Muscle layer of duodenum (tissue), 2 donors: ENCODE results near the gene FCGR3A.
A peak's percentile ranks its signal among the peaks of the same experiment; 100 is the strongest.
"Not testable (repeated sequence)": the region's sequence is repeated elsewhere in the genome, so short reads cannot be mapped to it uniquely, and the experiment has no call there.

Experiments used
- H3K27ac ChIP-seq: one replicate; pipeline ENCODE4 v1.7.0; 2013; ENCODE audit warnings: mild to moderate bottlenecking, low read length
- H3K27me3 ChIP-seq: one replicate; pipeline ENCODE4 v1.7.0; 2013; ENCODE audit warnings: low read depth, mild to moderate bottlenecking, control low read depth, low read length
- H3K36me3 ChIP-seq, 2 donors: one replicate each; pipeline ENCODE4 v1.7.0; 2013; ENCODE audit warnings: low read length in 2 of 2, control low read depth in 1 of 2, mild to moderate bottlenecking in 1 of 2; ENCODE audit not compliant: insufficient read depth in 2 of 2, control insufficient read depth in 1 of 2
- H3K4me1 ChIP-seq, 2 donors: one replicate each; pipeline ENCODE4 v1.7.0; 2013; ENCODE audit warnings: low read length in 2 of 2, mild to moderate bottlenecking in 2 of 2, control low read depth in 1 of 2, moderate library complexity in 1 of 2; ENCODE audit not compliant: insufficient read depth in 2 of 2, control insufficient read depth in 1 of 2
- H3K4me3 ChIP-seq, 2 donors: one replicate each; pipeline ENCODE4 v1.7.0; 2013; ENCODE audit warnings: low read length in 2 of 2, low read depth in 1 of 2, mild to moderate bottlenecking in 1 of 2
- H3K9me3 ChIP-seq, 2 donors: one replicate each; pipeline ENCODE4 v1.7.0; 2013; ENCODE audit warnings: low read length in 2 of 2, control low read depth in 1 of 2, mild to moderate bottlenecking in 1 of 2; ENCODE audit not compliant: control insufficient read depth in 1 of 2
- donor health status: healthy.

Gene FCGR3A

GRCh38 chr1:161538925-161539479 lies 10.6 kb downstream of the FCGR3A start:
- not testable (repeated sequence) for H3K27me3 ChIP-seq, H3K4me3 ChIP-seq, H3K4me1 ChIP-seq, H3K27ac ChIP-seq, H3K9me3 ChIP-seq, H3K36me3 ChIP-seq

GRCh38 chr1:161537068-161537669 lies 12.4 kb downstream of the FCGR3A start:
- H3K4me3 ChIP-seq, H3K9me3 ChIP-seq, H3K27ac ChIP-seq, H3K36me3 ChIP-seq, H3K27me3 ChIP-seq, H3K4me1 ChIP-seq: not testable (repeated sequence)

- not testable (repeated sequence) for H3K36me3 ChIP-seq, H3K27me3 ChIP-seq
- peak overlapping the region in 1 of 2 donors; percentile 24 for H3K4me3 ChIP-seq
Measured at GRCh38 chr1:161532644-161533567, 16.7 kb downstream of the FCGR3A start.

GRCh38 chr1:161531986-161532643 lies 17.5 kb downstream of the FCGR3A start:
- Histone ChIP-seq H3K4me3 (peak overlapping the region in 1 of 2 donors; percentile 24), H3K36me3 (no peaks in the 10 kb centered on the region), H3K27ac (no peak overlapping the region), H3K4me1 (peaks cover 0 to 10% of the 10 kb centered on the region in 2 donors), H3K9me3 (no peaks in the 10 kb centered on the region), H3K27me3 (no peaks in the 10 kb centered on the region)

More at GRCh38 chr1:161532644-161533567, 16.7 kb downstream of the FCGR3A start:
- not testable (repeated sequence) for H3K4me1 ChIP-seq, H3K27ac ChIP-seq, H3K9me3 ChIP-seq

- not testable (repeated sequence) for H3K27me3 ChIP-seq, H3K9me3 ChIP-seq, H3K36me3 ChIP-seq, H3K4me1 ChIP-seq
- Histone ChIP-seq H3K4me3 (peak overlapping the region; percentile 63 to 71), H3K27ac (peak overlapping the region; percentile 82)
Measured at GRCh38 chr1:161530671-161531641, 18.7 kb downstream of the FCGR3A start.

- peak overlapping the region; percentile 63 to 71 for H3K4me3 ChIP-seq
- not testable (repeated sequence) for H3K27ac ChIP-seq, H3K9me3 ChIP-seq, H3K4me1 ChIP-seq, H3K36me3 ChIP-seq, H3K27me3 ChIP-seq
Measured at GRCh38 chr1:161530158-161530557, 19.5 kb downstream of the FCGR3A start.

- not testable (repeated sequence) for H3K27ac ChIP-seq, H3K4me1 ChIP-seq, H3K27me3 ChIP-seq, H3K36me3 ChIP-seq, H3K9me3 ChIP-seq
- H3K4me3 ChIP-seq: peak overlapping the region in 1 of 2 donors; percentile 71
Measured at GRCh38 chr1:161529463-161530104, 20.0 kb downstream of the FCGR3A start.

- H3K27me3 ChIP-seq, H3K4me1 ChIP-seq, H3K9me3 ChIP-seq, H3K36me3 ChIP-seq, H3K4me3 ChIP-seq, H3K27ac ChIP-seq: not testable (repeated sequence)
Measured at GRCh38 chr1:161528550-161528949, 21.1 kb downstream of the FCGR3A start.

- not testable (repeated sequence) for H3K9me3 ChIP-seq, H3K36me3 ChIP-seq, H3K4me3 ChIP-seq, H3K27me3 ChIP-seq, H3K4me1 ChIP-seq, H3K27ac ChIP-seq
Measured at GRCh38 chr1:161525918-161526317, 23.7 kb downstream of the FCGR3A start.

- not testable (repeated sequence) for H3K4me1 ChIP-seq, H3K27me3 ChIP-seq, H3K9me3 ChIP-seq, H3K36me3 ChIP-seq, H3K27ac ChIP-seq
- peak overlapping the region in 1 of 2 donors; percentile 75 for H3K4me3 ChIP-seq
Measured at GRCh38 chr1:161525321-161525720, 24.3 kb downstream of the FCGR3A start.
